Right lobe of liver (tissue), 4 donors: ENCODE results near the gene B3GNT4.
"Not testable (repeated sequence)": the region's sequence is repeated elsewhere in the genome, so short reads cannot be mapped to it uniquely, and the experiment has no call there.

Source experiments
- POLR2A ChIP-seq: fragments of 450-650 bp; IDR thresholded peaks from one replicate; pipeline ENCODE4 v1.6.1; 2017; ENCODE audit warnings: antibody characterized with exemption, mild to moderate bottlenecking
- TF ChIP-seq, protein P1 (sequence below), 4 donors: fragments of 200-600 bp in 3 of 4; fragments of 450-650 bp in 1 of 4; IDR thresholded peaks; one replicate each; pipeline versions ENCODE4 v1.5.1 to v1.8.0; 2016 to 2022; ENCODE audit warnings: antibody characterized with exemption in 4 of 4, mild to moderate bottlenecking in 2 of 4
- donor health status: DM: no; HTN: no; CAD: no.
- donor health status: DM: no; HTN: no; CAD: no.
- donor health status: DM: no; HTN: yes; CAD: no.

DNA sequence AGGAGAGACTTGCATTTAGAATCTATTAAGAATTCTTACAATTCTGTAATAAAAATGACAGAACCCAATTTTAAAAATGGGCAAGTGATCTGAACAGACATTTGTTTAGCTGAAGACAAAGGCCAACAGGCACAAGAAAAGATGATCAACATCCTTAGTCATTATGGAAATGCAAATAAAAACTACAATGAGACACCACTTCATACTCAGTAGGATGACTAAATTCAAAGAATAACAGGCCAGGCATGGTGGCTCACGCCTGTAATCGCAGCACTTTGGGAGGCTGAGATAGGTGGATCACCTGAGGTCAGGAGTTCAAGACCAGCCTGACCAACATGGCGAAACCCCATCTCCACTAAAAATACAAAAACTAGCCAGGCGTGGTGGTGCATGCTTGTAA is 55.0 kb downstream of the B3GNT4 start:
- TF ChIP-seq, protein P1, sequence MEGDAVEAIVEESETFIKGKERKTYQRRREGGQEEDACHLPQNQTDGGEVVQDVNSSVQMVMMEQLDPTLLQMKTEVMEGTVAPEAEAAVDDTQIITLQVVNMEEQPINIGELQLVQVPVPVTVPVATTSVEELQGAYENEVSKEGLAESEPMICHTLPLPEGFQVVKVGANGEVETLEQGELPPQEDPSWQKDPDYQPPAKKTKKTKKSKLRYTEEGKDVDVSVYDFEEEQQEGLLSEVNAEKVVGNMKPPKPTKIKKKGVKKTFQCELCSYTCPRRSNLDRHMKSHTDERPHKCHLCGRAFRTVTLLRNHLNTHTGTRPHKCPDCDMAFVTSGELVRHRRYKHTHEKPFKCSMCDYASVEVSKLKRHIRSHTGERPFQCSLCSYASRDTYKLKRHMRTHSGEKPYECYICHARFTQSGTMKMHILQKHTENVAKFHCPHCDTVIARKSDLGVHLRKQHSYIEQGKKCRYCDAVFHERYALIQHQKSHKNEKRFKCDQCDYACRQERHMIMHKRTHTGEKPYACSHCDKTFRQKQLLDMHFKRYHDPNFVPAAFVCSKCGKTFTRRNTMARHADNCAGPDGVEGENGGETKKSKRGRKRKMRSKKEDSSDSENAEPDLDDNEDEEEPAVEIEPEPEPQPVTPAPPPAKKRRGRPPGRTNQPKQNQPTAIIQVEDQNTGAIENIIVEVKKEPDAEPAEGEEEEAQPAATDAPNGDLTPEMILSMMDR (IDR thresholded peaks at IDR 0.05), result not testable (repeated sequence)
- not testable (repeated sequence) for TF ChIP-seq POLR2A
